GM19467 (cell line): ENCODE data around the gene SHC1.

Experiments used
- ATAC-seq: cut with Tn5 transposase; IDR thresholded peaks from one replicate; pipeline ENCODE4 v1.9.1; 2021; ENCODE audit warnings: mild to moderate bottlenecking, moderate library complexity; ENCODE audit not compliant: unreplicated experiment

SHC1 gene, protein sequence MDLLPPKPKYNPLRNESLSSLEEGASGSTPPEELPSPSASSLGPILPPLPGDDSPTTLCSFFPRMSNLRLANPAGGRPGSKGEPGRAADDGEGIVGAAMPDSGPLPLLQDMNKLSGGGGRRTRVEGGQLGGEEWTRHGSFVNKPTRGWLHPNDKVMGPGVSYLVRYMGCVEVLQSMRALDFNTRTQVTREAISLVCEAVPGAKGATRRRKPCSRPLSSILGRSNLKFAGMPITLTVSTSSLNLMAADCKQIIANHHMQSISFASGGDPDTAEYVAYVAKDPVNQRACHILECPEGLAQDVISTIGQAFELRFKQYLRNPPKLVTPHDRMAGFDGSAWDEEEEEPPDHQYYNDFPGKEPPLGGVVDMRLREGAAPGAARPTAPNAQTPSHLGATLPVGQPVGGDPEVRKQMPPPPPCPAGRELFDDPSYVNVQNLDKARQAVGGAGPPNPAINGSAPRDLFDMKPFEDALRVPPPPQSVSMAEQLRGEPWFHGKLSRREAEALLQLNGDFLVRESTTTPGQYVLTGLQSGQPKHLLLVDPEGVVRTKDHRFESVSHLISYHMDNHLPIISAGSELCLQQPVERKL

DNA sequence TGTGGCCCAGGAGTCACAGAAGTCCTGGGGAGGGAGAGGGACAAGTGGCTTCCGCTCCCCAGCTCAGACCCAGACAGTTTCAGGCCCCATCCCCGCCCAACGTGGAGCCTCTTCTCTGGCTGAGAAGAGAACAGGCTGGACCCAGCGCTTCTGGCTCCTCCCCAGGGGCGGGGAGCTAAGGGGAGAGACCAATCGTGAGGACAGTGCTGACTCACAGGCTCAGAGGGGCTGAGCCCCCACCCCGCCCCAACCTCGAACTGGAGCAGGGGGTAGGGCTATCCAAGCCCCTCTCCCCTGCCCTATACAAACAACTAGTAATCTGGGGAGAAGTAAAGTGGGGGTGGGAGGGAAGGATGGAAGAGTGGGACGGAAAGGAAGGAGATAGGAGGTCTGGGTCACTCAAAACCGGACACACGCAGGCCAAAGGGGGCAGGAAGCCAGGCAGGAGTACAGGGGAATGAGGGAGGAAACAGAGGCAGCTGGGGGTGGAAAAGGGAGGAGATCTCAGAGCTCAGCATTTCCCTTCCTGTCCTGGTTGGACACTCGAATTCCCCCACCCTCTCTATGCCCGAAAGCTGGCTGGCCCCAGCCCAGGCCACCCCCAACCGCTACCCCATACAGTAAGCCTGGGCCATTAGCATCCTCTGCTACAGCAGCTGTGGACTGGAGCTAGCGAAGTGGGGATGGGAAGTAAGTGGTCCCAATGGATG, at the start of gene SHC1:
Gene SHC1, minus strand, starts transcription at position 117 of the 710 bp plus-strand sequence. CDS start 221 bp downstream, outside the sequence.
- ATAC-seq: no peak

DNA sequence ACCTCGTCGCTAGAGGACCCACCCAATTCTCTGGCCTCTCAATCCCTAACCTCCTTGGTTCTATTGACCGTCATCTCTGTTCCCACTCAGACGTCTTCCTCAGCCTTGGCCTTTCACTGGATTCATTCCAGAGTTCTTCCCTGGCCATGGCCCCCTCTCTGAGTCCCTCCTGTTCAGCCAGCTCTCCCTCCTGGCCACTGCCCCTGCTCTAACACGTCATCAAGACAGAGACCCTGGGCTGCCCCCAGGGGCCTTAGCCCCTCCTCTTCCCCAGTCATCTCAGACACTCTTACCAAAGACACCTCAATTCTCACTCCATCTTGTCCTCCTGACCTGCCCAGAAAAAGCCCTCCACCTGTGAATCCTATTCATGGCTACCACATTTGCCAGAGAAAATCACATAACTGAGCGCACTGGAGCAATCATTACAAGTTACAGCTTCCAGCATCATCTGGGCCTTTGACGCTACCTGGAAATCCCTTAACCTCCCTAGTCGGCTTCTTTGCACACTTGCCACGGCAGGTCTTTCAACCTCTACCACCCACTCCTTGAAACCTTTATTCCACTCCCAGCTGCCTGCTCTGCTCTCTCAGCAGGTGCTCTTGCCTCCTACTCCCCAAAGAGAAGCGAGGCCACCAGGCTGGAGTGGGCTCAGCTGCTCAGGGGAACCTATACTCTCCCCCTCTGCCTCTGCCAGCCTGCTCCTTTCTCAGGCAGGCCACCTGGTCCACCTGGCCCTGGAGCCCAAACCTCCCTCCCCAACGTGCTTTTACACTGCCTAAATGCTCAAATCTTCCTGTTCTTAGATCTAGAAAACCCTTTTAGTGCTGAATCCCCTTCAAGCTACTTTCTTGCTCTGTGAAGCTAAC, 49.1 kb upstream of the SHC1 start:
- ATAC-seq: no peak

DNA sequence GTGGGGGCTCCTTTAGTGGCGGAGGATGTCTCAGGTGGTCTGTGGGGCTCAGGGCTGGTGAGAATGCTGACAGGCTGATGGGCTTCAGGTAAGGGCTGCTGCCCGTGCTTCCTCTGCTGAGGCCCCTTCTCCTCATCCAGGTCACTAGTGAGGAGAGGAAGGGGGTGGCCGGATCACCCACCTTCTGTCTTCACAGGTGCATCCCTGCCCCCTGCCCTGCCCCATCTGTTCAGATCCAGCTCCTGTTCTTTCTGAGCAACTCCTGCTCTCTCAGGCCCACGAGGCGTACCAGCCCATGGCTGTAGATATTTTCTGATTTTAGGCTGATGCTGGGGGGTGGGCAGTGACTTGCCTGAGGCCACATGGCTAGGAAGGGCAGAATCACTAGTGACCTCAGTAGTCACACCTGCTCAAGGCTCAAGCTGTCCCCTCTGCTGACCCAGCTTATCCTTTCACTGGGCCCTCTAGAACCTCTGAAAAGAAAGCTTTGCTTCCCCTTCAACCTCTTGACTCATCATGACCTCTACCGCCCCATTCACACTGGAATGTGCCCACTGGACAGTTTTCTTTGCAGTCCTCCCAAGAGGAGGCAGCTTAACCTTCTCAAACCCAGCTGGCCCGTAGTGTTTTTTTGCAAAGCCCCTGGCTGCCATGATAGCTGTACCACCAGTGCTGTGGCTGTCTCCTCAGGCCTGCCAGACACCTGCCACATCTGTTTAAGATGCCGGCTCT, 48.2 kb upstream of the SHC1 start:
- no peak for ATAC-seq

DNA sequence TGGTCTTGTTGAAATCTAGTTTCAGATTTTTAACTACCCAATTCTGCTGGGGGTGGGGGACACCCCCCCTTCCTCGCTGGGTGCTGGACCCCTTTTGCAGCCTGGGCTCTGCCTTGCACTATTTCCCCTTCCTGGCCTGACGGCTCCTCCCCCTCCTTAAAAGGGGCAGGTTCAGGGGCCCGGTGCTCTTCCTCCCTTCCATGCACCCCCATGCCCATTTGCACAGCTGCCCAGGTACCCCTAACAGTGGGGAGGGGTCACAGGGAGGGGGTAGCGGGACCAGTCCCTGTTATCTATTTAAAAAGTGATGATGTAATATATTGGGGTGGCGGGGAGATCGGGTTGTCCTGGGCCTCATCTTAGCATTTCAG, 47.4 kb upstream of the SHC1 start:
- ATAC-seq: no peak

DNA sequence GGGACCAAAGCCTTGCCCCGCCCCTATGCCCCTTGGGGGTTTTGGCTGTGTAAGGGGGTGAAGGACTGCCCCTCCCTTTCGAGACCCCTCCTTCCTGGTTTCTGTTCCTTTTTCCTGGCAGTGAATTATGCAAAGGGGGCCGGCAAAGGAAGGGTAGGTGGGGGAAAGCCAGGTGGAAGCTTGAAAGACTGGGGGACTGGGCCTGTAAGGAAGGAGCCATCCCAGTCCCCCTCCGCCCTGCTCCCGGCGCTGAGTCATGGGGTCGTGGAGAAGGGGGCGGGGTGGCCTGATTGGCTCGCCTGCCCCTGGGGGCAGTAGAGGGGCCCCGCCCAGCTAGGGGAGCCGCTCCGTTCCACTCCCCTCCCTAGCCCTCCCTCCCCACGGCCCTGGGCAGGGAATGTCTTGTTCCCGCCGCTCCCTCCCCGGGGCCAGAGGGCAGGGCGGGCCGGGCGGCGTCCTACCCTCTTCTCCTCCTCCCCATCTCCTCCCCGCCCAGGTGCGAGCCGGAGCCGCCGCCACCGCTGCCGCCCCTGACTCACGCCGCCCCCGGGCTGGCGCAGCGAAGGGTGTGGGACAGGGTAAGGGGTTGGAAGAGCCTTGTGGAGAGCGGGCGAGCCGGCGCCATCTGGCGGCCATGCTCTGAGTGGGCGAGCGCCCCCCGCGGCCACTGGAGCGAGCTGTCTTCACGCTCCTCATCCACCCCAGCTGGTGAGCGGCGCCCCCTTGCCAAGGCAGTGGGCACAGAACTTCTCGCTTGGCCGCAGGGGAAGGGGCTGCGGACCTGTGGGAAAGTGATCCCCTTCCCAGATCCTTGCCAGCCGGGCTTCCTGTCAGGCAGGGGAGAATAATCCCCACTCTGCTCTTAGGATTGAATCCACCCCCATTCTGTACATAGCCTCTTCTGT, 46.7 kb upstream of the SHC1 start:
- ATAC-seq: peak; percentile 65

DNA sequence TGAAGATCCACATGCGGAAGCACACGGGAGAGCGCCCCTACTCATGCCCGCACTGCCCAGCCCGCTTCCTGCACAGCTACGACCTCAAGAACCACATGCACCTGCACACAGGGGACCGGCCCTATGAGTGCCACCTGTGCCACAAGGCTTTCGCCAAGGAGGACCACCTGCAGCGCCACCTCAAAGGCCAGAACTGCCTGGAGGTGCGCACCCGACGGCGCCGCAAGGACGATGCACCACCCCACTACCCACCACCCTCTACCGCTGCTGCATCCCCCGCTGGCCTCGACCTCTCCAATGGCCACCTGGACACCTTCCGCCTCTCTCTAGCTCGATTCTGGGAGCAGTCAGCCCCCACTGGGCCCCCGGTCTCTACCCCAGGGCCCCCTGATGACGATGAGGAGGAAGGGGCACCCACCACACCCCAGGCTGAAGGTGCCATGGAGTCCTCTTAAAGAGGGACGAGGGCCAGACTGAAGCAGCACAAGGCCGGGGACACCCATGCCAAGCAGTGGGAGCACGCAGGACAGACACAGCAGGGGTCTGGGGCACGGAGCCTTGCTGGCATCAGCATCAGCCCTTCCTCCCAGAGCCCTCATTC, 45.8 kb upstream of the SHC1 start:
- ATAC-seq: no peak

DNA sequence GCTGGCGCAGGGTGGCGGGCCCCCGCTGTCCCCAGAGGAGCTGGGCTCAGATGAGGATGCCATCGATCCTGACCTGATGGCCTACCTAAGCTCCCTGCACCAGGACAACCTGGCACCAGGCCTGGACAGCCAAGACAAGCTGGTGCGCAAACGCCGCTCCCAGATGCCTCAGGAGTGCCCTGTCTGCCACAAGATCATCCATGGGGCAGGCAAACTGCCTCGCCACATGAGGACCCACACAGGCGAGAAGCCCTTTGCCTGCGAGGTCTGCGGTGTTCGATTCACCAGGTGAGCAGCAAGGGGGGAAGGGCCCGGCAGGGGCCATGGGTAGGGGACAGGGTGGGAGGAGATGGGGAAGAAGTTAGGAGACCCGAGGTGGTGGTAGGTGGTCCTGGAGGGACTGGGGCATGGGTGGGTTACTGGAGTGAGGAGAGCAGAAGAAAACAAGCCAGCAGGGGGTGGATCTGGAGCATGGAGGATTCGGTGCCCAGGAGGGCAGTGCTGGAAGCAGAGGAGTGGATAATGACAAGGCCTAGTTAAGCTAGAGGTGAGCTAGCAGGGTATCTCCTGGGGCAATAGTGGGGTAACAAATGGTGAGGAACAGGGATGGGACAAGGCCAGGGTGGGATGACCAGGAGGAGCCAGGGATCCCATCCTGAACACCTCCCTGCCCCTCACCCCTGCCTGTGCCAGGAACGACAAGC, 45.1 kb upstream of the SHC1 start:
- no peak for ATAC-seq

DNA sequence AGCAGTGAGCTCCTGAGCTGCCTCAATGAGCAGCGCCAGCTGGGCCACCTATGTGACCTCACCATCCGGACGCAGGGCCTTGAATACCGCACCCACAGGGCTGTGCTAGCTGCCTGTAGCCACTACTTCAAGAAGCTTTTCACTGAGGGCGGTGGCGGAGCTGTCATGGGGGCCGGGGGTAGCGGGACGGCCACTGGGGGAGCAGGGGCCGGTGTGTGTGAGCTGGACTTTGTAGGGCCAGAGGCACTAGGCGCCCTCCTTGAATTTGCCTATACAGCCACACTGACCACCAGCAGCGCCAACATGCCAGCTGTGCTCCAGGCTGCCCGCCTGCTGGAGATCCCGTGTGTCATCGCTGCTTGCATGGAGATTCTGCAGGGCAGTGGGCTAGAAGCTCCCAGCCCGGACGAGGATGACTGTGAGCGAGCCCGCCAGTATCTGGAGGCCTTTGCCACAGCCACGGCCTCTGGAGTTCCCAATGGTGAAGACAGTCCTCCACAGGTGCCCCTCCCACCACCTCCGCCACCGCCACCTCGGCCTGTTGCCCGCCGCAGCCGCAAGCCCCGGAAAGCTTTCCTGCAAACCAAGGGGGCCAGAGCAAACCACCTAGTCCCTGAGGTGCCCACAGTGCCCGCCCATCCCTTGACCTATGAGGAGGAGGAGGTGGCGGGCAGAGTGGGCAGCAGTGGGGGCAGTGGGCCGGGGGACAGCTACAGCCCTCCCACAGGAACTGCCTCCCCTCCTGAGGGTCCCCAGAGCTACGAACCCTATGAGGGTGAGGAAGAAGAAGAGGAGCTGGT, 44.4 kb upstream of the SHC1 start:
- ATAC-seq: no peak

DNA sequence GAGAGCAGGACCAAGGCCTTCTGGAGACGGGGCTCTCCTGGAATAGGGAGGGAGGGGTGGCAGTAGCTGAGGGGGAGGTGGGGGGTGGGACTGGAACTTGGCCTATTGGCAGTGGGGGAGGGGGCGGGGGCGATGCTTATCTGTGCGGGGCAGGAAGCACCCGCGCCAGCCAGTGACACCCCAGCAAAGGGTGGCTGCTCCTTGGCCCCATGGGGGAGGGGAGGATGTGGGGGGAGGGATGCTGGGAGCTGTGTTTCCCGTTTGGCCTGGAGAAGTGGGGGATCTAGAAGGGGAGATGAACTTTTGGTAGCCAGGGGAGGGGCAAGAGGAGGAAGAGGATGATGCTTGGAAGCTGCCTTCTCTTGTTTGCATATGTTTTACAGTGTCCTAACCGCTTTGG, 43.1 kb upstream of the SHC1 start:
- no peak for ATAC-seq

DNA sequence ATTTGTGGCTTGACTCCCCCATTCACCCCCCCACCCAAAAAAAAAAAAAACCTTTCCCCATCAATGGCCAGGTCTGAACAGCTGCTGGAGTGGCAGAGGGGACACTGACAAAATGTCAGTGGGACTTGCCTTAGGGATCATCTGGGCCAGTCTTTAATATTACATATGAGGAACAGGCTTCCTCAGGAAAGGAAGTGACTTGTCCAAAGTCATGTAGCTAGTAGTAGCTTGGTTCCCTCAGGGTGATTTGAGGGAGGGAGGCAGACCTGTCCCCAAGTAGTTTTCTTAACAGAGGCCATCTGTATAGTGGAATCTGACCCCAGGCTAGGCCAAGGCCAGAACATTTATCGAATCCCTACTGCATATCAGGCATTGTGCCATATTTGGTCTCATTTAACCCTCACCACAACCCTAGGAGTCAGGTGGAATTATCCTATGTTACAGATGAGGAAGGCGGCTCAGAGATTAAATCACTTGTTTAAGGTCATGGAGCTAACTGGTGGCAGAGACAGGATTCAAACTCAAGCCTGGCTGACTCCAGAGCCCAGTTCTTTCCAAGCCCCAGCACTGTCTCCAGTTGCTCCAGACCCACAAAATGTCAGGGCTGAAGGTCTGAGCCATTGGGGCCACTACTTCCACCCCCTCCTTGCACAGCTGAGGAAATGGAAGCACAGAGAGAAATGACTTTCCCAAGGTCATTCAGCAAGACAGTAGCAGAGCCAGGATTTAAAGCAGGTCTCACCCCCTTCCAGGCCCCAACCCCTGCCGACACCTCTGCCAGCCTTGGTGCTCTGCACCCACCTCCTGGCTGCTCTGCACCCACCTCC, 42.4 kb upstream of the SHC1 start:
- no peak for ATAC-seq

DNA sequence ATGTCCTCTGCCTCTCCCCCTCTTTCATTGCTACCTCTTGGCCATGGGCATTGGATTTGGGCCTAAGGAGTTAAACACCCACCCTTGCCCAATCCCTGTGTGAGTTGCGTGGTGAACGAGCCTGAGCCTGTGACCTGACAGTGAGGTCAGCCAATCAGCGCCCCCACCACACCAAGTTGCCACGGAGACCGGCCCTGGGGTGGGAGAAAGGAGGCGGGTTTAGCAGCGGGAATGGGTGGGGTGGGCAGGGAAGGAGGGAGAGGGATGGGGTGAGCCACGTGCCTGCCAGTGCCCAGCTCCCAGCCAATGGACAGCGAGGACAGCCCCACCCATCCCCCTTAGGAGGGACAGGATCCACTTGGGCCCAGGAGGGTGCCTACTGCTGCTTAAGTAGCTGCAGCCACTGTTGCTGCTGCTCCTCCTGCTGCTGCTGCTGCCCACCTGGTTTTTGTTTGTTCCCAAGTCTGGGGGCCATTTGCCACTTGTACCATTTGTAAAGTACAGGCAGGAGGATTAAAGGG, 41.5 kb upstream of the SHC1 start:
- ATAC-seq: no peak

DNA sequence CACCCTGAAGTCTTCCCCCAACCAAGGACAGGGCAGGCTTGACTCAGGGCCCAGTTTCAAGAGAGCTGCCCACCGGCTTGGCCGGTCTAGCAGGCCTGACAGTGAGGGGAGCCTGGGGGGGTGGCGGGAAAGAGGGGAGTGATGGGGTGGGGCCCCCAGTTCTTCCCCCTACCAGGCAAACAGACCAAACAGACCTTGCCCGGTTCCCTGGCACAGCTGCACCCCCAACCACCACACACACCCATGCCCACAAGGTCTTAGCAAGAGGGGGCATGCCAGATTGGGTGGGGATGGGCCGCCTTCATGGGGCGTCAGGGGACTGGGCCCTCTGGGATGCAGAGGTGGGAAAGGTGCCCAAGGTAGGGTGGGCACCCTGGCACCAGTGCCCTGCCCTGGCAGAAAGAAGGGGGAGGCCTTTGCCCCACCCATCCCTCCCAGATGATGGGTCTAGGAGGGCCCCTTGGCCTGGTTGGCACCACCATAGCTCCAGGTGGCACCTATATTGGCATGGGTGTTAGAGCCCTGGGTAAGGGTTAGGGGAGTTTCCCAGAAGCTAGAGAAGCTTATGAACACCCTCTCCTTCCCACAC, 41.0 kb upstream of the SHC1 start:
- no peak for ATAC-seq

DNA sequence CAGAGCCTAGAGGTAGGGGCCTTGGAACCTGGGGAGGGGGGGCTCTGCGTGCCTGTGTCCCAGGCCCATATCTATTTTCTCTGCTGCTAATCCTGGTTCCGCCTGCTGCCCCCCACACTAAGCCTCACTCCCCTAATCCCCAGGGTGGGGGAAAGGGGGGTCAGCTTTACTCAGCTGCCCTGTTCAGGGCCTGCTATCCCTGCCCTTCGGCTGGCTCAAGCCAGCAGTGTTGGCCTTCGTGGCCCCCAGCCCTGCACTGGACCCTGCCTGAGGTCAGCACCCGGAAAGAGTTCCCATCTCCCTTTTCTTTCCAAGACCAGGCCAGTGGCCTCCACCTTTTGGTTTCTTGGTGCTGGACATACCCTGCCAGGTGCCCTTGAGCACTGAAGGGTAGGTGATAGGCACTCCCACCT, 40.5 kb upstream of the SHC1 start:
- ATAC-seq: no peak

DNA sequence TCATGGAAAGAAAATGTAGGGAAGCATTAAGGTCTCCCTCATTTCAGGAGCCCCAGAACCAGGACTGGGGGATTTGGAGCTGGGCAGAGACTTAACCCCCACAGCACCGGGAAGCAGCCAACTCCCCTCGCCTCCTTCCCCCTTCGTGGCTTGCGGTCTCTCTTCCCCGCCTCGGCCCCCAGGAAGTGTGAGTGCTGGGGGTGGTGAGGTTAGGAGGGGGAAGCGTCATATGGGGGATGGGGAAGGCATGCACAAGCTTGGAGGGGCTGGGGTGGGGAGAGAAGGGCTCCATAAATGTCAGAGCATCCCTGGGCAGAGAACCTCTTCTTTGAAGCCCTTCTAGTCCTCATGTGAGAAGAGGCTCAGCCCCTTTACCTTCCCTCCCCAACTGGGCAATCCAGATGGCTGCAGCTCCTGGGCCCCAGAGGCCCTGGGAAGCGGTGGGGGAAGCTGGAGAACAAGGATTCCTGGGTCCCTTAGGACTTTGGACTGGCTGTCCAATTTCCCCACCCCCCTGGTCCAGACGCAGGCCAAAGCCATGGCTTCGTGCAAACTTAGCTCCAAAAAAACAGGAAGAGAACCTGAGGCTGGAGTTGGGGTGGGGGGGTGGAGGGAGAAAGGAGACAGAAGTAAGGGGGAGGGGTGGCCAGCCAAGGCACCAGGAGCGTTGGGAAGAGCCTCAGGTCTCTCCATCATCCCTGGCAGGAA, 39.8 kb upstream of the SHC1 start:
- ATAC-seq: no peak

DNA sequence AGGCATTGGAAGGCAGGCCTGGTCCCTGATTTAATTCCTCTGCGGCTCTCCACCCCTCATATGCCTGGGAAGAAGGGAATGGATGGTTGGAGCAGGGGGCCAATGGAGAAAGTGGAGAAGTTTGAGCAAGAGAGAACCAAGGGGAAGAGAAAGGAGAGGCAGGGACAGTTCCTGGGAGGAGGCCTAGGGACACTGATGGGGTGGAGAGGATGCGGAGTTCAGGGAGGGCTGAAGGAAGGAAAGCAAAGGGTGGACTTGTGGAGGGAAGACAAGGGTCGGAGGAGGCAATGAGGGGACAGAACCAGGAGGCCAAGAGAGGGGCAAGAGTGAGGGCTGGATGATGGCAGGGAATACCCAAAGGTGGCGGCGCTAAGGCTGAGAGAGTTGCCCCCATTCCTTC, 39.2 kb upstream of the SHC1 start:
- ATAC-seq: no peak
